Kidney epithelial cell (primary cell): ENCODE data around the gene ECE2. TPM values are rescaled to one million over a fixed set of nuclear protein-coding genes. Genes with fewer than 3 reads are reported as not detected.

ENCODE experiments used
- DNase-seq: peaks from one replicate; pipeline ENCODE4 v3.0.0-alpha.2; 2010; ENCODE audit warnings: low read depth
- H3K27me3 ChIP-seq: 2 replicates; pipeline ENCODE4 v1.6.0; 2011; ENCODE audit warnings: low read length; ENCODE audit not compliant: control insufficient read depth, insufficient read depth
- H3K36me3 ChIP-seq: 2 replicates; pipeline ENCODE4 v1.5.1; 2011; ENCODE audit warnings: low read length; ENCODE audit not compliant: control insufficient read depth, insufficient read depth
- H3K4me3 ChIP-seq: 2 replicates; pipeline ENCODE4 v1.5.1; 2011; ENCODE audit warnings: low read depth, mild to moderate bottlenecking, control low read depth, low read length
- CTCF ChIP-seq: IDR thresholded peaks from 2 replicates; pipeline ENCODE4 v1.5.1; 2011; ENCODE audit warnings: mild to moderate bottlenecking, moderate library complexity, low read length, control low read depth, inconsistent platforms; ENCODE audit not compliant: insufficient read depth, poor library complexity, severe bottlenecking
- total RNA-seq: library from RNA; depleted of rRNA; stranded (reverse); fragments of >200 nt; gene quantifications from 2 replicates; pipeline ENCODE4 v1.2.3, GENCODE V29; 2015

The ECE2 gene
- total RNA-seq, 1 donor from 2014 or later = not detected

- H3K27me3 ChIP-seq = peaks cover 2% of the 10 kb centered on the region
- peak overlapping the region; percentile 82 for H3K4me3 ChIP-seq
- peaks cover 1% of the 10 kb centered on the region for H3K36me3 ChIP-seq
- DNase-seq = no peak
- no peak for TF ChIP-seq CTCF
Observed at GRCh38 chr3:184299488-184300377, 23.9 kb downstream of the ECE2 start.

DNA sequence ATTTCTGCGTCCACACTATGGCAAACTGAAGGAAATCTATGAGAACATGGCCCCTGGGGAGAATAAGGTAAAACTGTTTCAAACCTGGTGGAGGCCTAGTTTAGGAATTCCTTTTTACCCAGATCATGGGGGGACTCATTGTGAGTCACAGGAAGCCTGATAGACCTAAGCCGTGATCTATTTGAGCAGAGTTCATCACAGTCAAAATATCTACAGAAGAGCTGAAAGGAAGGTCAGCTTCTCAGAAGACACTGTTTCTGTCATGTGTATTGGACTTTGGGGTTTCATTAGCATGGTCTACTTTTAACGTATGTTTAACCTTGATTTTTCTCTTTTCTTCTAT, 24.5 kb downstream of the ECE2 start:
- Histone ChIP-seq H3K27me3 (no peaks in the 10 kb centered on the region), H3K36me3 (peaks cover 1% of the 10 kb centered on the region), H3K4me3 (peak overlapping the region; percentile 82)
- no peak for DNase-seq
- no peak for TF ChIP-seq CTCF

DNA sequence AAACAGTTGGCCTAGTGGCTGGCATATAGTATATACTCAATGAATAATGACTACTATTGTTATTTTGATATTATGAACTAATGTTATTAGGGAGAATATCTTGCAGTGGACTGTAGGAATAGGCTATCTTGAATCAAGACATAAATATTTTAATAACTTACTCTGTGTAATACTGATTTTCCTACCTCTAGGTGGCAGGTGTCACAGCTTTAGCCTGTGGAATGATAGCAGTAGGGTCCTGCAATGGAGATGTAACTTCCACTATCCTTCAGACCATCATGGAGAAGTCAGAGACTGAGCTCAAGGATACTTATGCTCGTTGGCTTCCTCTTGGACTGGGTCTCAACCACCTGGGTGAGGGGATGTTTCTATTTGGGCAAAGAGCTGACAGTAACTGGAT, 29.8 kb downstream of the ECE2 start:
- DNase-seq = no peak
- Histone ChIP-seq H3K27me3 (no peaks in the 10 kb centered on the region), H3K4me3 (no peak overlapping the region), H3K36me3 (peaks cover 7% of the 10 kb centered on the region)
- TF ChIP-seq CTCF = peak; percentile 44

DNA sequence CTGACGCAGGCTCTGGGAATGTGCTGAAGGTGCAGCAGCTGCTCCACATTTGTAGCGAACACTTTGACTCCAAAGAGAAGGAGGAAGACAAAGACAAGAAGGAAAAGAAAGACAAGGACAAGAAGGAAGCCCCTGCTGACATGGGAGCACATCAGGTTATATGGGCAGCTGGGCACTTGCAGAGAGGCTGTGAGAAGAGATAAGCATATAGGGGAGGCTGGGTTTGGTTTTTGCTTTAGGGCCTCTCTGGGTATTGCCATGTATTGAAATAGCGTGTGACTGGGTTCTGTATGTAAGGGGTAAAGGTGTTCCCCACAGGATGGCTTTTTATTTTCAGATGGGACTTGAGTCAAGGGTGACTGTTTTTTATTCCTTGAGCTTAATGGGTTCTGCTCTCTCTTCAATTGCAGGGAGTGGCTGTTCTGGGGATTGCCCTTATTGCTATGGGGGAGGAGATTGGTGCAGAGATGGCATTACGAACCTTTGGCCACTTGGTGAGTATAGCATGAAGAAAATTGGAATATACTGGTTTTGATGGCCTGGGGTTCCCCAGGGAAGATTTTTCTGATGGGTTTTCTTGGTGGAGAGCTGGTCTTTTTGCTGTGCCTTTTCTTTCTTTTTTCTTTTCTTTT, 30.6 kb downstream of the ECE2 start:
- Histone ChIP-seq H3K4me3 (no peak overlapping the region), H3K36me3 (peaks cover 7% of the 10 kb centered on the region), H3K27me3 (no peaks in the 10 kb centered on the region)
- no peak for DNase-seq
- TF ChIP-seq CTCF = no peak

DNA sequence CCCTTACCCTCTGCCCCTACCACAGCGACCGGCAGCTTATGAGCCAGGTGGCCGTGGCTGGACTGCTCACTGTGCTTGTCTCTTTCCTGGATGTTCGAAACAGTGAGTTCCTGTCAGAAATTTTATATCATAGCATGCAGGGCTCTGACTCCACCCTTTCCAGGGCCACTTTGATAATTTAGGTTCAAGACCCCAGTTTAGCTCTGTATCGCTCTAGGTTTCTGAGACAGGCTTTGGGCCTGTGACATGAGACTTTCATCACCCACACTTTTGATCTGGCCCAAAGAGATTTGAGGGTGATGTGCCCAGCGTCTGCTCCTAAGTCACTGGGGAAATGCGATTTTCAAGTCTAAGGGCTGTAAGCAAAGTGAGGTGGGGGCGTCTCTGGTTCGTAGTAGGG, 32.1 kb downstream of the ECE2 start:
- no peak for TF ChIP-seq CTCF
- H3K27me3 ChIP-seq = no peaks in the 10 kb centered on the region
- no peak overlapping the region for H3K4me3 ChIP-seq
- H3K36me3 ChIP-seq = peaks cover 7% of the 10 kb centered on the region
- DNase-seq = no peak
